Measurements from ENCODE around the gene SLC2A13.

DNA sequence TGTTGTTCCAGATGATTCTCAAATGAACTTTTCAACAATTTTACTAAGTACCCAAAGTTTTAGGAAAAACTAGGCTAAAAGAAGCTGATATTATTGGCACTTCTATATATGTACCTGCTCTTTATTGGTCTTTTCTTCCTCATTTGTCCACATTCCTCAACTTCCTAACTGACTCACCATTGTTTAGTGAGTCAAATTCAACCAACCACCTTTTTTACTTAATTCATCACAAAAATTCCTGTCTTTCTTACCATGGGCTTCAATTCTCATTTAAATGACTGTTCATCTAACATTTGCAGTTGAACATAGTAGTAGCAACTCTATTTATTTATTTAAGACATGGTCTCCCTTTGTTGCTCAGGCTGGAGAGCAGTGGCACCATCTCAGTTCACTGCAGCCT, 47.6 kb upstream of the SLC2A13 start:
- TF ChIP-seq, protein P1, sequence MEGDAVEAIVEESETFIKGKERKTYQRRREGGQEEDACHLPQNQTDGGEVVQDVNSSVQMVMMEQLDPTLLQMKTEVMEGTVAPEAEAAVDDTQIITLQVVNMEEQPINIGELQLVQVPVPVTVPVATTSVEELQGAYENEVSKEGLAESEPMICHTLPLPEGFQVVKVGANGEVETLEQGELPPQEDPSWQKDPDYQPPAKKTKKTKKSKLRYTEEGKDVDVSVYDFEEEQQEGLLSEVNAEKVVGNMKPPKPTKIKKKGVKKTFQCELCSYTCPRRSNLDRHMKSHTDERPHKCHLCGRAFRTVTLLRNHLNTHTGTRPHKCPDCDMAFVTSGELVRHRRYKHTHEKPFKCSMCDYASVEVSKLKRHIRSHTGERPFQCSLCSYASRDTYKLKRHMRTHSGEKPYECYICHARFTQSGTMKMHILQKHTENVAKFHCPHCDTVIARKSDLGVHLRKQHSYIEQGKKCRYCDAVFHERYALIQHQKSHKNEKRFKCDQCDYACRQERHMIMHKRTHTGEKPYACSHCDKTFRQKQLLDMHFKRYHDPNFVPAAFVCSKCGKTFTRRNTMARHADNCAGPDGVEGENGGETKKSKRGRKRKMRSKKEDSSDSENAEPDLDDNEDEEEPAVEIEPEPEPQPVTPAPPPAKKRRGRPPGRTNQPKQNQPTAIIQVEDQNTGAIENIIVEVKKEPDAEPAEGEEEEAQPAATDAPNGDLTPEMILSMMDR (IDR thresholded peaks at IDR 0.05): no peak
- TF ChIP-seq POLR2A (IDR thresholded peaks at IDR 0.05): no peak

Data from testis (tissue), 2 donors.